Large intestine (tissue), 3 donors: ENCODE data around the gene VPS37B. TPM values are rescaled to one million over a fixed set of nuclear protein-coding genes. Genes with fewer than 3 reads are reported as not detected.

Source experiments
- DNase-seq, 2 donors: peaks; one replicate each; pipeline versions ENCODE4 v3.0.0 to v3.0.0-alpha.2; 2013
- H3K27ac ChIP-seq: one replicate; pipeline ENCODE4 v1.5.1; 2013; ENCODE audit warnings: low read length
- H3K27me3 ChIP-seq: 2 replicates; pipeline ENCODE4 v1.6.1; 2013; ENCODE audit warnings: low read length; ENCODE audit not compliant: control insufficient read depth, insufficient read depth
- H3K36me3 ChIP-seq: 2 replicates; pipeline ENCODE4 v1.6.1; 2013; ENCODE audit warnings: low read length; ENCODE audit not compliant: control insufficient read depth, insufficient read depth
- H3K4me1 ChIP-seq: one replicate; pipeline ENCODE4 v1.6.1; 2013; ENCODE audit warnings: low read length; ENCODE audit not compliant: control insufficient read depth, insufficient read depth
- H3K4me3 ChIP-seq: one replicate; pipeline ENCODE4 v1.5.1; 2013; ENCODE audit warnings: low read length
- H3K9me3 ChIP-seq: one replicate; pipeline ENCODE4 v1.6.1; 2013; ENCODE audit warnings: mild to moderate bottlenecking, low read depth, low read length, moderate library complexity; ENCODE audit not compliant: control insufficient read depth
- WGBS: methylation state at CpG from one replicate; pipeline ENCODE4 v1.1.5; 2013; ENCODE audit warnings: low lambda C conversion rate; ENCODE audit not compliant: insufficient coverage; 5-methylcytosine and 5-hydroxymethylcytosine counted together
- polyA plus RNA-seq: library from polyadenylated mRNA; unstranded; fragments of 120-200 nt; gene quantifications from one replicate; pipeline ENCODE4 v1.2.1, GENCODE V29; 2013

Gene VPS37B
- polyA plus RNA-seq, 1 donor, result 26.5 TPM

- Histone ChIP-seq H3K4me1 (peaks cover 26% of the 10 kb centered on the region), H3K9me3 (no peaks in the 10 kb centered on the region), H3K27ac (no peak overlapping the region), H3K4me3 (no peak overlapping the region), H3K36me3 (peaks cover 15% of the 10 kb centered on the region), H3K27me3 (no peaks in the 10 kb centered on the region)
- no CpG with 5 or more reads among the region's 8 CpGs for WGBS
- DNase-seq, result no peak
These were observed 51.5 kb downstream of the VPS37B start for GRCh38 chr12:122844366-122844971.

GRCh38 chr12:122843455-122843854, 52.5 kb downstream of the VPS37B start:
- Histone ChIP-seq H3K27ac (no peak overlapping the region), H3K4me3 (no peak overlapping the region), H3K9me3 (no peaks in the 10 kb centered on the region), H3K27me3 (no peaks in the 10 kb centered on the region), H3K4me1 (peaks cover 36% of the 10 kb centered on the region), H3K36me3 (peaks cover 10% of the 10 kb centered on the region)
- no CpG with 5 or more reads among the region's 8 CpGs for WGBS
- peak in 1 of 2 donors; percentile 55 for DNase-seq

GRCh38 chr12:122842505-122843405, 53.2 kb downstream of the VPS37B start:
- Histone ChIP-seq H3K27ac (no peak overlapping the region), H3K4me1 (peaks cover 43% of the 10 kb centered on the region), H3K4me3 (no peak overlapping the region), H3K36me3 (peaks cover 4% of the 10 kb centered on the region), H3K27me3 (no peaks in the 10 kb centered on the region), H3K9me3 (no peaks in the 10 kb centered on the region)
- WGBS, result no CpG with 5 or more reads among the region's 22 CpGs
- no peak for DNase-seq

GRCh38 chr12:122841544-122842321, 54.2 kb downstream of the VPS37B start:
- no peaks in the 10 kb centered on the region for H3K27me3 ChIP-seq
- no peaks in the 10 kb centered on the region for H3K9me3 ChIP-seq
- H3K36me3 ChIP-seq, result peaks cover 4% of the 10 kb centered on the region
- peaks cover 49% of the 10 kb centered on the region for H3K4me1 ChIP-seq
- DNase-seq, result no peak
- no peak overlapping the region for H3K27ac ChIP-seq
- no peak overlapping the region for H3K4me3 ChIP-seq
- 96% methylated on average over 5 of the region's 23 CpGs for WGBS

- Histone ChIP-seq H3K36me3 (peaks cover 4% of the 10 kb centered on the region), H3K4me3 (no peak overlapping the region), H3K27ac (no peak overlapping the region), H3K4me1 (peaks cover 49% of the 10 kb centered on the region), H3K27me3 (no peaks in the 10 kb centered on the region), H3K9me3 (no peaks in the 10 kb centered on the region)
- no CpG with 5 or more reads among the region's 26 CpGs for WGBS
- no peak for DNase-seq
These were observed 55.1 kb downstream of the VPS37B start for GRCh38 chr12:122840580-122841513.

GRCh38 chr12:122839907-122840554, 55.9 kb downstream of the VPS37B start:
- no peak overlapping the region for H3K4me3 ChIP-seq
- H3K27ac ChIP-seq, result peak overlapping the region; percentile 95
- no peaks in the 10 kb centered on the region for H3K9me3 ChIP-seq
- H3K4me1 ChIP-seq, result peaks cover 49% of the 10 kb centered on the region
- DNase-seq, result no peak
- H3K36me3 ChIP-seq, result peaks cover 4% of the 10 kb centered on the region
- no peaks in the 10 kb centered on the region for H3K27me3 ChIP-seq
- no CpG with 5 or more reads among the region's 18 CpGs for WGBS

- peaks cover 4% of the 10 kb centered on the region for H3K36me3 ChIP-seq
- peak overlapping the region; percentile 29 for H3K4me3 ChIP-seq
- H3K27ac ChIP-seq, result peak overlapping the region; percentile 95
- H3K27me3 ChIP-seq, result no peaks in the 10 kb centered on the region
- no CpG with 5 or more reads among the region's 5 CpGs for WGBS
- no peak for DNase-seq
- H3K4me1 ChIP-seq, result peaks cover 52% of the 10 kb centered on the region
- H3K9me3 ChIP-seq, result no peaks in the 10 kb centered on the region
These were observed 57.1 kb downstream of the VPS37B start for GRCh38 chr12:122838841-122839240.

GRCh38 chr12:122837306-122838265, 58.3 kb downstream of the VPS37B start:
- H3K4me3 ChIP-seq, result peak overlapping the region; percentile 75
- no peaks in the 10 kb centered on the region for H3K27me3 ChIP-seq
- H3K9me3 ChIP-seq, result no peaks in the 10 kb centered on the region
- 43% methylated on average over 5 of the region's 22 CpGs for WGBS
- DNase-seq, result peak; percentile 76 to 89
- peak overlapping the region; percentile 95 for H3K27ac ChIP-seq
- H3K4me1 ChIP-seq, result peaks cover 42% of the 10 kb centered on the region
- peaks cover 4% of the 10 kb centered on the region for H3K36me3 ChIP-seq
